Uterus (tissue), 4 donors: ENCODE measurements around the gene PRPF18. TPM values are rescaled to one million over a fixed set of nuclear protein-coding genes. Genes with fewer than 3 reads are reported as not detected.

Source experiments
- DNase-seq, 2 donors: peaks; one replicate each; pipeline ENCODE4 v3.0.0-alpha.2; 2019 to 2020
- H3K27ac ChIP-seq, 2 donors: fragments of 200-600 bp; sonication (generic); 1 replicate in 1 of 2; 2 replicates in 1 of 2; pipeline ENCODE4 v1.5.1; 2016 to 2018
- H3K27me3 ChIP-seq, 2 donors: fragments of 200-600 bp; sonication (generic); one replicate each; pipeline ENCODE4 v1.5.1; 2018 to 2019; ENCODE audit warnings: control low read depth in 1 of 2
- H3K36me3 ChIP-seq, 2 donors: fragments of 200-600 bp; sonication (generic); one replicate each; pipeline ENCODE4 v1.5.1; 2019; ENCODE audit warnings: control low read depth in 1 of 2
- H3K4me1 ChIP-seq, 2 donors: fragments of 200-600 bp; sonication (generic); one replicate each; pipeline ENCODE4 v1.5.1; 2018 to 2019; ENCODE audit warnings: control low read depth in 1 of 2
- H3K4me3 ChIP-seq, 2 donors: fragments of 200-600 bp; sonication (generic); 1 replicate in 1 of 2; 2 replicates in 1 of 2; pipeline ENCODE4 v1.5.1; 2018 to 2019; ENCODE audit warnings: mild to moderate bottlenecking in 1 of 2
- H3K9me3 ChIP-seq, 2 donors: fragments of 200-600 bp; sonication (generic); one replicate each; pipeline ENCODE4 v1.5.1; 2019; ENCODE audit warnings: control low read depth in 1 of 2
- POLR2A ChIP-seq, 2 donors: fragments of 450-650 bp; IDR thresholded peaks; one replicate each; pipeline ENCODE4 v1.6.1; 2016; ENCODE audit warnings: antibody characterized with exemption in 2 of 2, mild to moderate bottlenecking in 1 of 2, moderate library complexity in 1 of 2
- intact Hi-C: fragments of 100-400 bp; cut with DNase I; formaldehyde crosslinking; loops from one replicate; pipeline ENCODE4 v1.15.1; 2023; ENCODE audit warnings: low total_unique reads
- total RNA-seq, 4 donors: library from RNA; depleted of rRNA in 3 of 4; stranded (reverse); fragments of >200 nt in 3 of 4; gene quantifications; one replicate each; pipeline versions ENCODE4 v1.1.0 to v1.2.4, GENCODE V29; 2014 to 2023
- TF ChIP-seq, protein P1 (sequence below), 4 experiments: fragments of 200-600 bp in 2 of 4; fragments of 450-650 bp in 2 of 4; sonication (generic) in 2 of 4; IDR thresholded peaks; one replicate each; pipeline ENCODE4 v1.5.1; 2016 to 2019; ENCODE audit warnings: antibody characterized with exemption in 4 of 4, mild to moderate bottlenecking in 2 of 4, moderate library complexity in 1 of 4
- donor health status: DM: yes; HTN: yes; CAD: no.

Gene PRPF18
- total RNA-seq, 4 donors from 2014 or later, result 5.6 to 61.4 (median 22.5) TPM

DNA sequence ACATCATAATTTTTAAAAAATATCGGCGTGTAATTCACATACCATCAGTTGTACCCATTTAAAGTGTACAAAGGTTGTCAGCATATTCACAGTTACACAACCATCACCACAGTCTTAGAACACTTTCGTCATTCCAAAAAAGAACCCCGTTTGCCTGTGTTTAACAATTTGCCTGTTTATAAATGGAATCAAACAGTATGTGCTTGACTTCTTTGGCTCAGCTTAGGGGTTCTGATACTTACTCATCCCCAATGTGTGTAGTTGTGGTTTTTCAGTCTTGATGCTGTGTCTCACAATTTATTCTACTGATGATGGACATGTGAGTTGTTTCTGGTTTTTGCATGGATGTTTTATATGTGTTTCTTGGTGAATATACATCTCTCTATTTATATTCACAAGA, 50.0 kb downstream of the PRPF18 start:
- TF ChIP-seq, protein P1, sequence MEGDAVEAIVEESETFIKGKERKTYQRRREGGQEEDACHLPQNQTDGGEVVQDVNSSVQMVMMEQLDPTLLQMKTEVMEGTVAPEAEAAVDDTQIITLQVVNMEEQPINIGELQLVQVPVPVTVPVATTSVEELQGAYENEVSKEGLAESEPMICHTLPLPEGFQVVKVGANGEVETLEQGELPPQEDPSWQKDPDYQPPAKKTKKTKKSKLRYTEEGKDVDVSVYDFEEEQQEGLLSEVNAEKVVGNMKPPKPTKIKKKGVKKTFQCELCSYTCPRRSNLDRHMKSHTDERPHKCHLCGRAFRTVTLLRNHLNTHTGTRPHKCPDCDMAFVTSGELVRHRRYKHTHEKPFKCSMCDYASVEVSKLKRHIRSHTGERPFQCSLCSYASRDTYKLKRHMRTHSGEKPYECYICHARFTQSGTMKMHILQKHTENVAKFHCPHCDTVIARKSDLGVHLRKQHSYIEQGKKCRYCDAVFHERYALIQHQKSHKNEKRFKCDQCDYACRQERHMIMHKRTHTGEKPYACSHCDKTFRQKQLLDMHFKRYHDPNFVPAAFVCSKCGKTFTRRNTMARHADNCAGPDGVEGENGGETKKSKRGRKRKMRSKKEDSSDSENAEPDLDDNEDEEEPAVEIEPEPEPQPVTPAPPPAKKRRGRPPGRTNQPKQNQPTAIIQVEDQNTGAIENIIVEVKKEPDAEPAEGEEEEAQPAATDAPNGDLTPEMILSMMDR (IDR thresholded peaks at IDR 0.05), result no peak
- TF ChIP-seq POLR2A (IDR thresholded peaks at IDR 0.05), result no peak
- no peaks in the 10 kb centered on the region for H3K9me3 ChIP-seq
- H3K36me3 ChIP-seq, result no peaks in the 10 kb centered on the region
- intact Hi-C loops, result no loop called here
- no peak for DNase-seq
- peaks cover 0 to 5% of the 10 kb centered on the region in 2 donors for H3K4me1 ChIP-seq
- no peaks in the 10 kb centered on the region for H3K27me3 ChIP-seq
- no peak overlapping the region for H3K27ac ChIP-seq
- no peak overlapping the region for H3K4me3 ChIP-seq

DNA sequence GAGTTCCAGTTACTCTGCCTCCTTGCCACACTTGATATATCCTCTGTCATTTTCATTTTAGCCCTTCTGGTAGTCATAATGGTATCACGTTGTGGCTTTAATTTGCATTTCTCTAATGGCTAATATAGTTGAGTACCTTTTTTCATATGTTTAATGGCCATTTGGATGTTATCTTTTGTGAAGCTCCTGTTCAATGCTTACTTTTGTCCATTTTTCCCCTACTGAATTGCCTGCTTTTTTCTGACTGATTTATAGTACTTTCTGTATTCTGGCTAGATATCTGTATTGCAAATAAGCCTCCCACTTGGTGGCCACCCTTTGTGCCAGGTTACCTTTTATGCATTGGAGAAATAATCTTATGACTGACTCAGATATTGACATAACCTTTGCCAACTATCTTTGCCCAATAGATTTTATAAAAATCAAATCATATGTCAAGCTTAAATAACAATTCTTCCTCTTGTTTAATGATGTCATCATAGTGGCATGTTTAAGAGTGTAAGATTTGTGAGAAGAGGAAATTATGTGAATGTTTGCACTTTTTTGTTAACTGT, 50.6 kb downstream of the PRPF18 start:
- DNase-seq, result no peak
- no peaks in the 10 kb centered on the region for H3K36me3 ChIP-seq
- no peak overlapping the region for H3K4me3 ChIP-seq
- intact Hi-C loops, result no loop called here
- no peaks in the 10 kb centered on the region for H3K27me3 ChIP-seq
- no peak overlapping the region for H3K27ac ChIP-seq
- H3K9me3 ChIP-seq, result no peaks in the 10 kb centered on the region
- peaks cover 0 to 5% of the 10 kb centered on the region in 2 donors for H3K4me1 ChIP-seq
- TF ChIP-seq, protein P1 (IDR thresholded peaks at IDR 0.05), result no peak
- no peak for TF ChIP-seq POLR2A (IDR thresholded peaks at IDR 0.05)

DNA sequence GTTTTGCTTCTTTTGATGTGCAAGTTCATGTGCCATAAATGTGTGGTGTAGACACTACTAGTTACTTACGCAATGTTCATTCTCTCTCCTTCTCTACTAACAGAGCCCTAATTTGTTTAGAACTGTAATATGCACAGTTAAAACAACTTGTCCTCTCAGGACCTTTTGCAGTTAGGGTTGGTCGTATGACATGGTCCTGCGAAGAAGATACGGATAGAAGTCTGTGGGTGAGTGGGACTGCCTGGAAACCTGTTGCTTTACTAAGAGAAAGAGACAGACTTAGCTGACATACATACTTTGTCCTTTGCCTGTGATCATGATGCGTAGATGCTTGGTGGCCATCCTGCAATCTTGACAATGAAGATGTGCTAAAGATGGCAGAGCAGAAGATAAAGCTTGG, 51.1 kb downstream of the PRPF18 start:
- DNase-seq, result no peak
- Histone ChIP-seq H3K27me3 (no peaks in the 10 kb centered on the region), H3K4me3 (no peak overlapping the region), H3K36me3 (no peaks in the 10 kb centered on the region), H3K9me3 (no peaks in the 10 kb centered on the region), H3K4me1 (peaks cover 0 to 5% of the 10 kb centered on the region in 2 donors), H3K27ac (no peak overlapping the region)
- TF ChIP-seq, protein P1 (IDR thresholded peaks at IDR 0.05), result no peak
- TF ChIP-seq POLR2A (IDR thresholded peaks at IDR 0.05), result no peak
- intact Hi-C loops, result no loop called here

DNA sequence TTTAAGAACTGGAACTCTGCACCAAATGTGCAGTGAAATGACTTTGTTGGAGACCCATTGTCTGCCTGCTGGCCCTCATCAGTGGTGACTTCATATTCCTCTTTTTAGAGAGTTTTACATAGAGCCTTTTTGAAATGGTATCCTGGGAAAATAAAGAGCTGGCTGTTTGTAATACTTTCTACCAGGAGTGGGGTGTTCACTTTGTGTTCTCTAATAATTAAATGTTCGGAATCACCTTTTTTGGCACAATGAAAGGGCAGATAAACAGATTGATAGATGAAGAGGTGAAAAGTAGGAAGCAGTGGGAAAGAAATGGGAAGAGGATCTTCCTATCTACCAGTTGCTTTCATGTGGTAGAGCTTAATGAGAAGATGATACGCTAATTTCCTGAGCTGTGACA, 55.5 kb downstream of the PRPF18 start:
- intact Hi-C loops, result no loop called here
- Histone ChIP-seq H3K4me3 (no peak overlapping the region), H3K36me3 (no peaks in the 10 kb centered on the region), H3K27me3 (no peaks in the 10 kb centered on the region), H3K4me1 (no peaks in the 10 kb centered on the region), H3K9me3 (no peaks in the 10 kb centered on the region), H3K27ac (no peak overlapping the region)
- DNase-seq, result no peak
- TF ChIP-seq, protein P1 (IDR thresholded peaks at IDR 0.05), result no peak
- no peak for TF ChIP-seq POLR2A (IDR thresholded peaks at IDR 0.05)

DNA sequence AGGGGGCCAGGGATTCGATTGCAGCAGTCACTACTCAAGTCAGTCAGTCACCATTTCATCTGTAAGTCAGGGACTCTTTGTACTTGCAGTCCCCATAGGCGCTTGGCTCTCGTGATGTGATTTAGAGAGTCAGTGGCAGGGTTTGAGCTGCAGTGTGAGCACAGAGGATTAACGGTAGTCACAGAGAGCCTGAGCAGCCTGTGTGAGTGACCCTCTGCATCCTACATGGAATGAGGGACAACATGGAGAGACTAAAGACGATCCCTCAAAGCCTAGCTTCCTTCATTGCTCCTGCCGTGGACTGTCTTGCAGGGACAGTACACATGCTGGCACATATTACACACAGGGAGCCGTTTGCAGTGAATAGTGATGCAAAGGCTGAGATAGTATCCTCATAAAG, 56.3 kb downstream of the PRPF18 start:
- DNase-seq, result no peak
- H3K36me3 ChIP-seq, result no peaks in the 10 kb centered on the region
- H3K27me3 ChIP-seq, result no peaks in the 10 kb centered on the region
- TF ChIP-seq, protein P1 (IDR thresholded peaks at IDR 0.05), result no peak
- TF ChIP-seq POLR2A (IDR thresholded peaks at IDR 0.05), result no peak
- H3K4me1 ChIP-seq, result no peaks in the 10 kb centered on the region
- H3K4me3 ChIP-seq, result no peak overlapping the region
- intact Hi-C loops, result no loop called here
- H3K27ac ChIP-seq, result no peak overlapping the region
- H3K9me3 ChIP-seq, result no peaks in the 10 kb centered on the region
